GM23338 (cell line): Measurements from ENCODE around the gene CSNK2B. TPM values are rescaled to one million over a fixed set of nuclear protein-coding genes. Genes with fewer than 3 reads are reported as not detected.

Experiments used
- ATAC-seq: fragments of 200-7000 bp; cut with Tn5 transposase; 3 replicates; pipeline ENCODE4 v1.9.1; 2020
- DNase-seq: peaks from one replicate; pipeline ENCODE4 v3.0.0-alpha.2; 2015; ENCODE audit warnings: low spot score
- H2AFZ ChIP-seq: fragments of 200-600 bp; sonication (generic); 2 replicates; pipeline ENCODE4 v1.8.0; 2016; ENCODE audit warnings: antibody characterized with exemption, mild to moderate bottlenecking, moderate library complexity
- H3F3A ChIP-seq: fragments of 200-600 bp; sonication (generic); replicated peaks from 2 replicates; pipeline ENCODE4 v1.8.0; 2017; ENCODE audit warnings: antibody characterized with exemption, mixed run types, low read depth
- H3K27ac ChIP-seq: fragments of 200-600 bp; sonication (generic); 2 replicates; pipeline ENCODE4 v1.6.1; 2016; ENCODE audit warnings: low read depth
- H3K27me3 ChIP-seq: fragments of 200-600 bp; sonication (generic); 2 replicates; pipeline ENCODE4 v1.8.0; 2016; ENCODE audit warnings: mild to moderate bottlenecking, mixed run types, moderate library complexity; ENCODE audit not compliant: insufficient read depth
- H3K36me3 ChIP-seq: fragments of 200-600 bp; sonication (generic); 2 replicates; pipeline ENCODE4 v1.8.0; 2016; ENCODE audit warnings: mild to moderate bottlenecking; ENCODE audit not compliant: insufficient read depth
- H3K4me1 ChIP-seq: fragments of 200-600 bp; sonication (generic); 2 replicates; pipeline ENCODE4 v1.8.0; 2016; ENCODE audit warnings: mild to moderate bottlenecking, moderate library complexity; ENCODE audit not compliant: insufficient read depth
- H3K4me2 ChIP-seq: fragments of 200-600 bp; sonication (generic); 2 replicates; pipeline ENCODE4 v1.7.1; 2017; ENCODE audit warnings: mixed run types
- H3K4me3 ChIP-seq: fragments of 200-600 bp; sonication (generic); 2 replicates; pipeline ENCODE4 v1.6.1; 2016; ENCODE audit warnings: mixed run types
- H3K79me2 ChIP-seq: fragments of 200-600 bp; sonication (generic); replicated peaks from 2 replicates; pipeline ENCODE4 v1.8.0; 2017; ENCODE audit warnings: mild to moderate bottlenecking; ENCODE audit not compliant: insufficient read depth
- H3K9me2 ChIP-seq: fragments of 200-600 bp; sonication (generic); 2 replicates; pipeline ENCODE4 v1.8.0; 2017; ENCODE audit not compliant: insufficient read depth
- H4K20me1 ChIP-seq: fragments of 200-600 bp; sonication (generic); replicated peaks from 2 replicates; pipeline ENCODE4 v1.8.0; 2017; ENCODE audit warnings: mild to moderate bottlenecking; ENCODE audit not compliant: insufficient read depth
- H3K27ac Mint-ChIP-seq: 2 replicates; pipeline ENCODE4 v1.8.0; 2020; ENCODE audit warnings: inconsistent platforms, mild to moderate bottlenecking, moderate library complexity, mixed read lengths
- H3K27me3 Mint-ChIP-seq: 3 replicates; pipeline ENCODE4 v1.8.0; 2022; ENCODE audit warnings: low read depth, mild to moderate bottlenecking, moderate library complexity, mixed read lengths, inconsistent platforms; ENCODE audit not compliant: insufficient read depth, poor library complexity
- H3K36me3 Mint-ChIP-seq: 3 replicates; pipeline ENCODE4 v1.8.0; 2021; ENCODE audit warnings: low read depth, mild to moderate bottlenecking, inconsistent platforms, moderate library complexity, mixed read lengths
- H3K4me1 Mint-ChIP-seq: 3 replicates; pipeline ENCODE4 v1.8.0; 2020; ENCODE audit warnings: mild to moderate bottlenecking, inconsistent platforms, mixed read lengths
- H3K4me3 Mint-ChIP-seq: 3 replicates; pipeline ENCODE4 v1.8.0; 2021; ENCODE audit warnings: moderate library complexity, mild to moderate bottlenecking, inconsistent platforms, mixed read lengths
- H3K9me3 Mint-ChIP-seq: 3 replicates; pipeline ENCODE4 v1.8.0; 2020; ENCODE audit warnings: moderate library complexity, mild to moderate bottlenecking, inconsistent platforms, mixed read lengths
- CREB1 ChIP-seq: fragments of 250-450 bp; sonication (Bioruptor Pico); IDR thresholded peaks from 2 replicates; pipeline ENCODE4 v1.5.0; 2020; ENCODE audit warnings: low read depth, mild to moderate bottlenecking, moderate library complexity
- EZH2 ChIP-seq: fragments of 200-600 bp; sonication (generic); IDR thresholded peaks from one replicate; pipeline ENCODE4 v1.8.0; 2017; ENCODE audit warnings: antibody characterized with exemption, mild to moderate bottlenecking, low read depth; ENCODE audit not compliant: unreplicated experiment
- EZH2phosphoT487 ChIP-seq: fragments of 200-600 bp; sonication (generic); IDR thresholded peaks from one replicate; pipeline ENCODE4 v1.8.1; 2018; ENCODE audit warnings: antibody characterized with exemption; ENCODE audit not compliant: unreplicated experiment
- JUNB ChIP-seq: IDR thresholded peaks from one replicate; pipeline ENCODE4 v1.6.1; 2016; ENCODE audit warnings: antibody characterized with exemption; ENCODE audit not compliant: unreplicated experiment
- NANOG ChIP-seq: IDR thresholded peaks from 2 replicates; pipeline ENCODE4 v1.6.1; 2016; ENCODE audit warnings: antibody characterized with exemption, borderline replicate concordance
- POLR2AphosphoS5 ChIP-seq: IDR thresholded peaks from 2 replicates; pipeline ENCODE4 v1.6.1; 2016; ENCODE audit warnings: antibody characterized with exemption, low read depth
- STAT1 ChIP-seq: IDR thresholded peaks from one replicate; pipeline ENCODE4 v1.6.1; 2016; ENCODE audit warnings: antibody characterized with exemption; ENCODE audit not compliant: unreplicated experiment
- ZNF114 ChIP-seq: fragments of 250-450 bp; sonication (Bioruptor Pico); IDR thresholded peaks from 2 replicates; pipeline ENCODE4 v1.5.0; 2020; ENCODE audit warnings: mild to moderate bottlenecking, moderate library complexity
- ZNF331 ChIP-seq: fragments of 250-450 bp; sonication (Bioruptor Pico); IDR thresholded peaks from 2 replicates; pipeline ENCODE4 v1.5.0; 2020; ENCODE audit warnings: low read depth, mild to moderate bottlenecking, moderate library complexity
- polyA plus RNA-seq: library from polyadenylated mRNA; unstranded; fragments of >200 nt; fragmentation: Nextera tagmentation; extraction: Ambion mirVana; gene quantifications from 2 replicates; pipeline ENCODE4 v1.2.1, GENCODE V29; 2016
- total RNA-seq: library from RNA; depleted of rRNA; stranded (reverse); fragments of >200 nt; shearing (Covaris generic); gene quantifications from 2 replicates; pipeline ENCODE4 v1.2.3, GENCODE V29; 2014
- TF ChIP-seq, protein P1 (sequence below): IDR thresholded peaks from 2 replicates; pipeline ENCODE4 v1.6.1; 2016; ENCODE audit warnings: antibody characterized with exemption
- TF ChIP-seq, protein P2 (sequence below), 2 experiments: fragments of 200-600 bp in 1 of 2; sonication (generic) in 1 of 2; conservative IDR thresholded peaks; 2 replicates each; pipeline versions ENCODE4 v1.5.1 to v1.6.1; 2016 to 2017; ENCODE audit warnings: antibody characterized with exemption in 2 of 2, low read depth in 2 of 2, mild to moderate bottlenecking in 2 of 2, moderate library complexity in 1 of 2
- TF ChIP-seq, protein P3 (sequence below): fragments of 250-450 bp; sonication (Bioruptor Pico); IDR thresholded peaks from 2 replicates; pipeline ENCODE4 v1.5.0; 2020; ENCODE audit warnings: mild to moderate bottlenecking, moderate library complexity
- TF ChIP-seq, protein P4 (sequence below): IDR thresholded peaks from one replicate; pipeline ENCODE4 v1.6.1; 2018; ENCODE audit warnings: antibody characterized with exemption; ENCODE audit not compliant: unreplicated experiment

Gene CSNK2B
- total and polyA plus RNA-seq, 2 experiments from 2014 or later, result 260 to 271 TPM

DNA sequence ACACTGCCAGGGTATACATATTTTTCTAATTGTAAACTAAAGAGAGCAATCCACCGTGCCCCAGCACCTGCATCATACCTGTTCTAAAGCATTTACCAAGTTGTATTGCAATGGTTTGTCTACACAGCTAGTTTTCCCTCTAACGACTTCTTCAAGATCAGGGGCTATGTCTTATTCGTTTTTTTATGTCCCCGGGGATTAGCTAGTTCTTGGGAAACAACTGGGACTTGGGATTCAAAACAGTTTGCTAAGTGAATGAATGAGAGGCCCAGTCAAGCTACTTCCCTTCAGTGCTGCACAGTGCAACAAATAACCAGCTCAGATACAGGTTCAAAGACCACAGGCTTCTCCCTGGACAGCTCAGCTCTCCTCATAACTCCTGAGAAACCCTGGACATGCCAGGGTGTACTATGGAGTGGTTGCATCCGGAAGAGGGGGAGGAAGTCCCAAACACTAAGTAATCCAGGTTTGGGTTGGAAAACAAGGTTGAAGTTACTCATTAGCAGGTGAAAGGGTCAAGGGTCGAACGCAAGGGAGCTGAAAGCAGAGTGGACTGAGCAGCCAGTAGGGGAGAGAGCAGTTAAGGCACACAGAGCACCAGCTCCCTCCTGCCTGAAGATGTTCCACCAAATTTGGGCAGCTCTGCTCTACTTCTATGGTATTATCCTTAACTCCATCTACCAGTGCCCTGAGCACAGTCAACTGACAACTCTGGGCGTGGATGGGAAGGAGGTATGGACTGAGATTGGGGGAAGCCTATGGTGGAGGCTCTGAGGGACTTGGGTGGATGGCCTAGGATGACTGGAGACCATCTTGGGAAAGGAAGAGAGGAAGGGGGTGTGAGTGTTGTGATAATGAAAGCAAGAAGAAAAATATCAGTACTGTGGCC, 10.3 kb upstream of the CSNK2B start, which contains the start of gene APOM:
Gene APOM (plus strand): TSS at position 546 of the 889 bp plus-strand sequence. CDS start 73 bp downstream, at position 619.
- Histone ChIP-seq H3K4me1 (peaks cover 17% of the 10 kb centered on the region), H3K4me2 (no peak within 1 kb of the TSS), H3K27ac (no peak within 1 kb of the TSS), H3K27me3 (no peaks in the 10 kb centered on the region), H3F3A (peaks cover 21% of the 10 kb centered on the region), H3K79me2 (peaks cover 37% of the 10 kb centered on the region), H3K4me3 (no peak within 1 kb of the TSS), H3K9me2 (no peaks in the 10 kb centered on the region), H3K36me3 (peaks cover 4% of the 10 kb centered on the region; the same call in 1 of the 2 replicates), H4K20me1 (peaks cover 6% of the 10 kb centered on the region; the same call in 1 of the 2 replicates), H2AFZ (no peak within 1 kb of the TSS)
- Mint-ChIP-seq H3K27ac (no peak within 1 kb of the TSS), H3K9me3 (no peaks in the 10 kb centered on the region), H3K27me3 (peaks cover 30% of the 10 kb centered on the region), H3K4me1 (peaks cover 35% of the 10 kb centered on the region; the same call in 2 of the 3 replicates), H3K36me3 (peaks cover 20% of the 10 kb centered on the region), H3K4me3 (no peak within 1 kb of the TSS; the same call in 2 of the 3 replicates)
- no peak for ATAC-seq
- TF ChIP-seq, protein P1, sequence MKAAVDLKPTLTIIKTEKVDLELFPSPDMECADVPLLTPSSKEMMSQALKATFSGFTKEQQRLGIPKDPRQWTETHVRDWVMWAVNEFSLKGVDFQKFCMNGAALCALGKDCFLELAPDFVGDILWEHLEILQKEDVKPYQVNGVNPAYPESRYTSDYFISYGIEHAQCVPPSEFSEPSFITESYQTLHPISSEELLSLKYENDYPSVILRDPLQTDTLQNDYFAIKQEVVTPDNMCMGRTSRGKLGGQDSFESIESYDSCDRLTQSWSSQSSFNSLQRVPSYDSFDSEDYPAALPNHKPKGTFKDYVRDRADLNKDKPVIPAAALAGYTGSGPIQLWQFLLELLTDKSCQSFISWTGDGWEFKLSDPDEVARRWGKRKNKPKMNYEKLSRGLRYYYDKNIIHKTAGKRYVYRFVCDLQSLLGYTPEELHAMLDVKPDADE, result no peak
- TF ChIP-seq EZH2 (no peak), EZH2phosphoT487 (no peak), POLR2AphosphoS5 (no peak), CREB1 (CRISPR knock-in tag) (no peak), ZNF114 (no peak), NANOG (no peak), JUNB (no peak), ZNF331 (CRISPR knock-in tag) (no peak), STAT1 (no peak)
- TF ChIP-seq, protein P2, sequence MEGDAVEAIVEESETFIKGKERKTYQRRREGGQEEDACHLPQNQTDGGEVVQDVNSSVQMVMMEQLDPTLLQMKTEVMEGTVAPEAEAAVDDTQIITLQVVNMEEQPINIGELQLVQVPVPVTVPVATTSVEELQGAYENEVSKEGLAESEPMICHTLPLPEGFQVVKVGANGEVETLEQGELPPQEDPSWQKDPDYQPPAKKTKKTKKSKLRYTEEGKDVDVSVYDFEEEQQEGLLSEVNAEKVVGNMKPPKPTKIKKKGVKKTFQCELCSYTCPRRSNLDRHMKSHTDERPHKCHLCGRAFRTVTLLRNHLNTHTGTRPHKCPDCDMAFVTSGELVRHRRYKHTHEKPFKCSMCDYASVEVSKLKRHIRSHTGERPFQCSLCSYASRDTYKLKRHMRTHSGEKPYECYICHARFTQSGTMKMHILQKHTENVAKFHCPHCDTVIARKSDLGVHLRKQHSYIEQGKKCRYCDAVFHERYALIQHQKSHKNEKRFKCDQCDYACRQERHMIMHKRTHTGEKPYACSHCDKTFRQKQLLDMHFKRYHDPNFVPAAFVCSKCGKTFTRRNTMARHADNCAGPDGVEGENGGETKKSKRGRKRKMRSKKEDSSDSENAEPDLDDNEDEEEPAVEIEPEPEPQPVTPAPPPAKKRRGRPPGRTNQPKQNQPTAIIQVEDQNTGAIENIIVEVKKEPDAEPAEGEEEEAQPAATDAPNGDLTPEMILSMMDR (conservative IDR thresholded peaks at IDR 0.05; ENCODE audit: low read depth in 2 of 2), result no peak
- TF ChIP-seq, protein P3, sequence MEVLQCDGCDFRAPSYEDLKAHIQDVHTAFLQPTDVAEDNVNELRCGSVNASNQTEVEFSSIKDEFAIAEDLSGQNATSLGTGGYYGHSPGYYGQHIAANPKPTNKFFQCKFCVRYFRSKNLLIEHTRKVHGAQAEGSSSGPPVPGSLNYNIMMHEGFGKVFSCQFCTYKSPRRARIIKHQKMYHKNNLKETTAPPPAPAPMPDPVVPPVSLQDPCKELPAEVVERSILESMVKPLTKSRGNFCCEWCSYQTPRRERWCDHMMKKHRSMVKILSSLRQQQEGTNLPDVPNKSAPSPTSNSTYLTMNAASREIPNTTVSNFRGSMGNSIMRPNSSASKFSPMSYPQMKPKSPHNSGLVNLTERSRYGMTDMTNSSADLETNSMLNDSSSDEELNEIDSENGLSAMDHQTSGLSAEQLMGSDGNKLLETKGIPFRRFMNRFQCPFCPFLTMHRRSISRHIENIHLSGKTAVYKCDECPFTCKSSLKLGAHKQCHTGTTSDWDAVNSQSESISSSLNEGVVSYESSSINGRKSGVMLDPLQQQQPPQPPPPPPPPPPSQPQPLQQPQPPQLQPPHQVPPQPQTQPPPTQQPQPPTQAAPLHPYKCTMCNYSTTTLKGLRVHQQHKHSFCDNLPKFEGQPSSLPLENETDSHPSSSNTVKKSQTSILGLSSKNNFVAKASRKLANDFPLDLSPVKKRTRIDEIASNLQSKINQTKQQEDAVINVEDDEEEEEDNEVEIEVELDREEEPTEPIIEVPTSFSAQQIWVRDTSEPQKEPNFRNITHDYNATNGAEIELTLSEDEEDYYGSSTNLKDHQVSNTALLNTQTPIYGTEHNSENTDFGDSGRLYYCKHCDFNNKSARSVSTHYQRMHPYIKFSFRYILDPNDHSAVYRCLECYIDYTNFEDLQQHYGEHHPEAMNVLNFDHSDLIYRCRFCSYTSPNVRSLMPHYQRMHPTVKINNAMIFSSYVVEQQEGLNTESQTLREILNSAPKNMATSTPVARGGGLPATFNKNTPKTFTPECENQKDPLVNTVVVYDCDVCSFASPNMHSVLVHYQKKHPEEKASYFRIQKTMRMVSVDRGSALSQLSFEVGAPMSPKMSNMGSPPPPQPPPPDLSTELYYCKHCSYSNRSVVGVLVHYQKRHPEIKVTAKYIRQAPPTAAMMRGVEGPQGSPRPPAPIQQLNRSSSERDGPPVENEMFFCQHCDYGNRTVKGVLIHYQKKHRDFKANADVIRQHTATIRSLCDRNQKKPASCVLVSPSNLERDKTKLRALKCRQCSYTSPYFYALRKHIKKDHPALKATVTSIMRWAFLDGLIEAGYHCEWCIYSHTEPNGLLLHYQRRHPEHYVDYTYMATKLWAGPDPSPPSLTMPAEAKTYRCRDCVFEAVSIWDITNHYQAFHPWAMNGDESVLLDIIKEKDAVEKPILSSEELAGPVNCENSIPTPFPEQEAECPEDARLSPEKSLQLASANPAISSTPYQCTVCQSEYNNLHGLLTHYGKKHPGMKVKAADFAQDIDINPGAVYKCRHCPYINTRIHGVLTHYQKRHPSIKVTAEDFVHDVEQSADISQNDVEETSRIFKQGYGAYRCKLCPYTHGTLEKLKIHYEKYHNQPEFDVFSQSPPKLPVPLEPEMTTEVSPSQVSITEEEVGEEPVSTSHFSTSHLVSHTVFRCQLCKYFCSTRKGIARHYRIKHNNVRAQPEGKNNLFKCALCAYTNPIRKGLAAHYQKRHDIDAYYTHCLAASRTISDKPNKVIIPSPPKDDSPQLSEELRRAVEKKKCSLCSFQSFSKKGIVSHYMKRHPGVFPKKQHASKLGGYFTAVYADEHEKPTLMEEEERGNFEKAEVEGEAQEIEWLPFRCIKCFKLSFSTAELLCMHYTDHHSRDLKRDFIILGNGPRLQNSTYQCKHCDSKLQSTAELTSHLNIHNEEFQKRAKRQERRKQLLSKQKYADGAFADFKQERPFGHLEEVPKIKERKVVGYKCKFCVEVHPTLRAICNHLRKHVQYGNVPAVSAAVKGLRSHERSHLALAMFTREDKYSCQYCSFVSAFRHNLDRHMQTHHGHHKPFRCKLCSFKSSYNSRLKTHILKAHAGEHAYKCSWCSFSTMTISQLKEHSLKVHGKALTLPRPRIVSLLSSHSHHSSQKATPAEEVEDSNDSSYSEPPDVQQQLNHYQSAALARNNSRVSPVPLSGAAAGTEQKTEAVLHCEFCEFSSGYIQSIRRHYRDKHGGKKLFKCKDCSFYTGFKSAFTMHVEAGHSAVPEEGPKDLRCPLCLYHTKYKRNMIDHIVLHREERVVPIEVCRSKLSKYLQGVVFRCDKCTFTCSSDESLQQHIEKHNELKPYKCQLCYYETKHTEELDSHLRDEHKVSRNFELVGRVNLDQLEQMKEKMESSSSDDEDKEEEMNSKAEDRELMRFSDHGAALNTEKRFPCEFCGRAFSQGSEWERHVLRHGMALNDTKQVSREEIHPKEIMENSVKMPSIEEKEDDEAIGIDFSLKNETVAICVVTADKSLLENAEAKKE (CRISPR knock-in tag), result no peak
- TF ChIP-seq, protein P4, sequence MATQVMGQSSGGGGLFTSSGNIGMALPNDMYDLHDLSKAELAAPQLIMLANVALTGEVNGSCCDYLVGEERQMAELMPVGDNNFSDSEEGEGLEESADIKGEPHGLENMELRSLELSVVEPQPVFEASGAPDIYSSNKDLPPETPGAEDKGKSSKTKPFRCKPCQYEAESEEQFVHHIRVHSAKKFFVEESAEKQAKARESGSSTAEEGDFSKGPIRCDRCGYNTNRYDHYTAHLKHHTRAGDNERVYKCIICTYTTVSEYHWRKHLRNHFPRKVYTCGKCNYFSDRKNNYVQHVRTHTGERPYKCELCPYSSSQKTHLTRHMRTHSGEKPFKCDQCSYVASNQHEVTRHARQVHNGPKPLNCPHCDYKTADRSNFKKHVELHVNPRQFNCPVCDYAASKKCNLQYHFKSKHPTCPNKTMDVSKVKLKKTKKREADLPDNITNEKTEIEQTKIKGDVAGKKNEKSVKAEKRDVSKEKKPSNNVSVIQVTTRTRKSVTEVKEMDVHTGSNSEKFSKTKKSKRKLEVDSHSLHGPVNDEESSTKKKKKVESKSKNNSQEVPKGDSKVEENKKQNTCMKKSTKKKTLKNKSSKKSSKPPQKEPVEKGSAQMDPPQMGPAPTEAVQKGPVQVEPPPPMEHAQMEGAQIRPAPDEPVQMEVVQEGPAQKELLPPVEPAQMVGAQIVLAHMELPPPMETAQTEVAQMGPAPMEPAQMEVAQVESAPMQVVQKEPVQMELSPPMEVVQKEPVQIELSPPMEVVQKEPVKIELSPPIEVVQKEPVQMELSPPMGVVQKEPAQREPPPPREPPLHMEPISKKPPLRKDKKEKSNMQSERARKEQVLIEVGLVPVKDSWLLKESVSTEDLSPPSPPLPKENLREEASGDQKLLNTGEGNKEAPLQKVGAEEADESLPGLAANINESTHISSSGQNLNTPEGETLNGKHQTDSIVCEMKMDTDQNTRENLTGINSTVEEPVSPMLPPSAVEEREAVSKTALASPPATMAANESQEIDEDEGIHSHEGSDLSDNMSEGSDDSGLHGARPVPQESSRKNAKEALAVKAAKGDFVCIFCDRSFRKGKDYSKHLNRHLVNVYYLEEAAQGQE, result no peak
- DNase-seq, result no peak
